ENCODE data around the gene PACRG. TPM values are rescaled to one million over a fixed set of nuclear protein-coding genes. Genes with fewer than 3 reads are reported as not detected.
A peak's percentile ranks its signal among the peaks of the same experiment; 100 is the strongest.

Gene PACRG
- total and polyA plus RNA-seq, 2 of the 8 experiments (the other 6 are each of a cell fraction or from before 2014, with no cell fraction given): 0.44 to 0.54 TPM

DNA sequence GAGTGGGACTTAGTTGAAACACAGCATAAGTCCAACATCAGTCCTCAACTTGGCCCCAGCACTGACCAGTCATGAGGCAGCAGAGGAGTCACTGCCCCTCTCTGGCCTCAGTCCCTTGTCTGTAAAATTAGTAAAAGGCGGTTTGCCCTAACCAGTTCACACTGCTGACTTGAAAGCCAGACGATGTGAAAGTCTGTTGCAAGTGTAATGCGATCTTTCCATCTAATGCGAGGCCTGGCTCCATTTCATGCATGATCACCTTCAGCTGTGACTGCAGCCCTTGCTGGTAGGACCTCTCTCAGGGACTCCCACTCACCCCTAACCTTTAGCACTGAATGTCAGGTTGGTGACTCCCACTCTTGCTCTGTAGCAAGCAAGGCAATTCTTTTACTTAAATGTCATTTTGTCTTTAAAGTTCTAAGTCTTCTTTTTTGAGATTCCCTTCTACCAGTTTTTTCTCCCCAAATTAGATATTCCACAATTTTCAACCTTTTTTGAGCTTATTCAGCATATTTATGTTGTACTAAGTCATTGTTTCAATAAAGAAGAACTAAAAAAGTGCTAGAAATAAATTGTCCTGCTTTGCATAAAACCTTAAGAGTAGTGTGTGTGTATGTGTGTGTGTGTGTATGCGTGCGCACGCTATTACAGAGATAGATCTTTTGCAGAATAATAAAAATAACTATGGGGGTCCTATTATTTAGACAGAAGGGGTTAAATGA lies 245.5 kb downstream of the PACRG start:
- ChIA-PET CTCF (ENCODE audit: partially characterized antibody) (interaction anchor here (0.6 kb wide), 1 partner anchor 588 kb away, joined by 3 read pairs; no protein-coding TSS in a partner anchor), POLR2A (ENCODE audit: partially characterized antibody) (no interaction called here)
- H4K91ac ChIP-seq (replicated peaks; ENCODE audit: insufficient read length, low read length): no peak overlapping the region
- H2AFZ ChIP-seq (ENCODE audit: low read length): peak overlapping the region; percentile 6; the same call in 1 of the 2 replicates
- no peak overlapping the region for H3K9ac ChIP-seq (replicated peaks in 1 of 4; ENCODE audit: extremely low read depth in 1 of 4, low read depth in 3 of 4, low read length in 3 of 4)
- H2BK5ac ChIP-seq (ENCODE audit: low read depth, low read length): no peak overlapping the region
- no peaks in the 10 kb centered on the region for H4K20me1 ChIP-seq (replicated peaks in 1 of 2; ENCODE audit: control insufficient read depth in 1 of 2, insufficient read depth in 2 of 2, low read length in 2 of 2)
- no peak overlapping the region for H2BK15ac ChIP-seq (ENCODE audit: low read length)
- no peak overlapping the region for H3K27ac ChIP-seq (ENCODE audit: low read depth, low read length)
- H3K23me2 ChIP-seq (ENCODE audit: low read depth, low read length): no peaks in the 10 kb centered on the region
- no peak for DNase-seq (ENCODE audit: low read depth in 1 of 2, low spot score in 2 of 2)
- no peak overlapping the region for H2AK5ac ChIP-seq (ENCODE audit: low read depth, low read length)
- H4K5ac ChIP-seq (ENCODE audit: insufficient read length, low read depth, low read length): no peak overlapping the region
- no peak overlapping the region for H3K4me3 ChIP-seq (ENCODE audit: extremely low read depth in 1 of 4, insufficient read depth in 2 of 4, low read depth in 3 of 4, low read length in 4 of 4)
- H3K18ac ChIP-seq (ENCODE audit: extremely low read depth, low read length): no peak overlapping the region
- no peak overlapping the region for H2BK12ac ChIP-seq (ENCODE audit: low read depth, low read length)
- no peak overlapping the region for H3K4me2 ChIP-seq (ENCODE audit: insufficient read depth in 1 of 2, low read depth in 2 of 2, low read length in 2 of 2)
- H3K27me3 ChIP-seq (replicated peaks in 1 of 4; ENCODE audit: control insufficient read depth in 3 of 4, extremely low read depth in 1 of 4, insufficient read depth in 3 of 4, low read length in 3 of 4): no peaks in the 10 kb centered on the region
- H2BK20ac ChIP-seq (ENCODE audit: low read length): no peak overlapping the region
- H3K9me3 ChIP-seq (ENCODE audit: insufficient read depth in 2 of 2, low read depth in 1 of 2, low read length in 1 of 2): no peaks in the 10 kb centered on the region
- H3K79me1 ChIP-seq (ENCODE audit: low read depth, low read length): no peaks in the 10 kb centered on the region
- 94% methylated on average over 7 of the region's 7 CpGs; no CpG with 5 or more reads in 1 of the 2 experiments for WGBS, 2 experiments (ENCODE audit: extremely low coverage in 1 of 2, insufficient coverage in 1 of 2, insufficient read length in 1 of 2, insufficient replicate concordance in 2 of 2, low coverage in 1 of 2, low lambda C conversion rate in 2 of 2, missing lambda C conversion rate in 1 of 2)
- no peak overlapping the region for H2BK120ac ChIP-seq (replicated peaks; ENCODE audit: low read depth, low read length)
- no peak overlapping the region for H3K14ac ChIP-seq (ENCODE audit: insufficient read length)
- no peaks in the 10 kb centered on the region for H3K79me2 ChIP-seq (ENCODE audit: control insufficient read depth in 1 of 2, insufficient read depth in 2 of 2, low read length in 2 of 2)
- no peaks in the 10 kb centered on the region for H3K4me1 ChIP-seq (replicated peaks in 1 of 4; ENCODE audit: control insufficient read depth in 3 of 4, insufficient read depth in 4 of 4, low read length in 3 of 4)
- no peaks in the 10 kb centered on the region for H3K36me3 ChIP-seq (ENCODE audit: control insufficient read depth in 2 of 4, insufficient read depth in 4 of 4, low read length in 3 of 4)
- no peak overlapping the region for H3K56ac ChIP-seq (replicated peaks; ENCODE audit: insufficient read length, low read depth, low read length)
- FAIRE-seq: no peak
- no peak overlapping the region for H3K4ac ChIP-seq (replicated peaks; ENCODE audit: insufficient read length, low read depth, low read length)
- H4K8ac ChIP-seq (ENCODE audit: extremely low read depth, insufficient read depth, low read length): no peak overlapping the region
- H3K23ac ChIP-seq (ENCODE audit: insufficient read length): no peak overlapping the region
- TF ChIP-seq CREB1 (IDR thresholded peaks at IDR 0.05) (no peak), BACH1 (IDR thresholded peaks at IDR 0.05; ENCODE audit: low read length) (no peak), NANOG (IDR thresholded peaks at IDR 0.05; ENCODE audit: insufficient read depth, low read depth, low read length, poor library complexity, severe bottlenecking) (no peak), CTBP2 (IDR thresholded peaks at IDR 0.05; ENCODE audit: borderline replicate concordance, insufficient read depth, insufficient read length, low read length) (no peak), POLR2A (IDR thresholded peaks at IDR 0.05; ENCODE audit: control extremely low read depth in 1 of 2, low read depth in 2 of 2, low read length in 2 of 2) (no peak), POLR2AphosphoS5 (IDR thresholded peaks at IDR 0.05; ENCODE audit: low read depth, low read length) (no peak), CBX5 (IDR thresholded peaks at IDR 0.05; ENCODE audit: low read depth, low read length) (no peak), TCF12 (IDR thresholded peaks at IDR 0.05; ENCODE audit: low read depth, low read length) (no peak), SIX5 (IDR thresholded peaks at IDR 0.05; ENCODE audit: low read depth, low read length) (no peak), PHF8 (conservative IDR thresholded peaks at IDR 0.05; ENCODE audit: low read depth, low read length) (no peak), TEAD4 (IDR thresholded peaks at IDR 0.05; ENCODE audit: low read depth, low read length) (no peak)
- TF ChIP-seq, protein P1, sequence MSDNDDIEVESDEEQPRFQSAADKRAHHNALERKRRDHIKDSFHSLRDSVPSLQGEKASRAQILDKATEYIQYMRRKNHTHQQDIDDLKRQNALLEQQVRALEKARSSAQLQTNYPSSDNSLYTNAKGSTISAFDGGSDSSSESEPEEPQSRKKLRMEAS (IDR thresholded peaks at IDR 0.05): no peak
- TF ChIP-seq, protein P2, sequence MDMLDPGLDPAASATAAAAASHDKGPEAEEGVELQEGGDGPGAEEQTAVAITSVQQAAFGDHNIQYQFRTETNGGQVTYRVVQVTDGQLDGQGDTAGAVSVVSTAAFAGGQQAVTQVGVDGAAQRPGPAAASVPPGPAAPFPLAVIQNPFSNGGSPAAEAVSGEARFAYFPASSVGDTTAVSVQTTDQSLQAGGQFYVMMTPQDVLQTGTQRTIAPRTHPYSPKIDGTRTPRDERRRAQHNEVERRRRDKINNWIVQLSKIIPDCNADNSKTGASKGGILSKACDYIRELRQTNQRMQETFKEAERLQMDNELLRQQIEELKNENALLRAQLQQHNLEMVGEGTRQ (IDR thresholded peaks at IDR 0.05; ENCODE audit: low read length): no peak
